K562 (cell line): ENCODE results near the gene TLCD4. TPM values are rescaled to one million over a fixed set of nuclear protein-coding genes. Genes with fewer than 3 reads are reported as not detected.
A peak's percentile ranks its signal among the peaks of the same experiment; 100 is the strongest.

Experiments
- ATAC-seq: fragments of 200-7000 bp; cut with Tn5 transposase; 3 replicates; pipeline ENCODE4 v1.9.1; 2020; ENCODE audit warnings: moderate library complexity
- BruUV-seq: library from RNA; stranded (reverse); fragments of 400-500 nt; replicated peaks from 2 replicates; lab custom pipeline; 2021; lab: Mats Ljungman, UMichigan
- CTCF ChIA-PET: fragments of 300-600 bp; formaldehyde crosslinking; extraction: SDS; loops from one replicate; lab custom pipeline; 2021; ENCODE audit warnings: low intra/inter-chr PET ratio; lab: Yijun Ruan, JAX
- POLR2A ChIA-PET: fragments of 300-600, 350-650 bp; sonication (Branson Sonifier 250); formaldehyde crosslinking; extraction: SDS; loops from one replicate; lab custom pipeline; 2021; ENCODE audit warnings: antibody characterized with exemption, inconsistent platforms; lab: Yijun Ruan, JAX
- DNase-seq, 4 experiments: peaks; one replicate each; pipeline versions ENCODE4 v3.0.0 to v3.0.0-alpha.2; 2011 to 2018; ENCODE audit warnings: low spot score in 3 of 4, mixed read lengths in 3 of 4; ENCODE audit errors: extremely low read depth in 1 of 4
- FAIRE-seq: peaks from 2 replicates; lab custom pipeline; 2011; peaks lifted over from hg19 to GRCh38; lab: Jason Lieb, UNC
- H2AFZ ChIP-seq: 2 replicates; pipeline ENCODE4 v1.6.0; 2011; ENCODE audit warnings: low read depth, low read length, control low read depth, inconsistent platforms
- H3K27ac ChIP-seq: fragments of 200-600 bp; 3 replicates; pipeline ENCODE4 v1.8.0; 2011; ENCODE audit warnings: low read depth, mild to moderate bottlenecking, control low read depth, inconsistent platforms, low read length, moderate library complexity, mixed read lengths; ENCODE audit errors: extremely low read depth
- H3K27me3 ChIP-seq, 2 experiments: fragments of 300-600 bp in 1 of 2; 2 replicates in 1 of 2; 3 replicates in 1 of 2; pipeline versions ENCODE4 v1.6.0 to v1.8.0; 2011; ENCODE audit warnings: inconsistent platforms in 2 of 2, low read length in 2 of 2, mild to moderate bottlenecking in 1 of 2, mixed read lengths in 1 of 2, moderate library complexity in 1 of 2; ENCODE audit not compliant: control insufficient read depth in 2 of 2, insufficient read depth in 2 of 2
- H3K36me3 ChIP-seq: fragments of 300-600 bp; 3 replicates; pipeline ENCODE4 v1.8.0; 2011; ENCODE audit warnings: mild to moderate bottlenecking, low read length, inconsistent platforms; ENCODE audit not compliant: control insufficient read depth, insufficient read depth
- H3K4me1 ChIP-seq, 2 experiments: fragments of 200-600 bp in 1 of 2; replicated peaks in 1 of 2; 2 replicates in 1 of 2; 3 replicates in 1 of 2; pipeline versions ENCODE4 v1.5.1 to v1.8.0; 2011; ENCODE audit warnings: inconsistent platforms in 2 of 2, low read length in 2 of 2, mild to moderate bottlenecking in 1 of 2, mixed read lengths in 1 of 2, moderate library complexity in 1 of 2; ENCODE audit not compliant: control insufficient read depth in 2 of 2, insufficient read depth in 2 of 2
- H3K4me2 ChIP-seq: 2 replicates; pipeline ENCODE4 v1.6.1; 2011; ENCODE audit warnings: low read length, control low read depth, inconsistent platforms, mixed read lengths; ENCODE audit not compliant: insufficient read depth
- H3K4me3 ChIP-seq: fragments of 200-600 bp; sonication (generic), shearing (Covaris generic); 2 replicates; pipeline ENCODE4 v1.5.1; 2016; ENCODE audit warnings: control low read depth, inconsistent platforms
- H3K79me2 ChIP-seq: fragments of 200-600 bp; 3 replicates; pipeline ENCODE4 v1.8.0; 2011; ENCODE audit warnings: low read length, inconsistent platforms; ENCODE audit not compliant: control insufficient read depth, insufficient read depth
- H3K9ac ChIP-seq, 2 experiments: 2 replicates each; pipeline versions ENCODE4 v1.6.0 to v1.6.1; 2011; ENCODE audit warnings: low read depth in 2 of 2, low read length in 2 of 2, control low read depth in 1 of 2, inconsistent platforms in 1 of 2, mild to moderate bottlenecking in 1 of 2, mixed read lengths in 1 of 2; ENCODE audit not compliant: insufficient read depth in 1 of 2
- H3K9me1 ChIP-seq: one replicate; pipeline ENCODE4 v1.6.0; 2011; ENCODE audit warnings: inconsistent platforms, mild to moderate bottlenecking, low read length, moderate library complexity; ENCODE audit not compliant: control insufficient read depth, insufficient read depth
- H3K9me3 ChIP-seq: replicated peaks from 2 replicates; pipeline ENCODE4 v1.5.1; 2011; ENCODE audit warnings: low read depth, low read length, inconsistent platforms; ENCODE audit not compliant: control insufficient read depth, insufficient read depth
- H4K20me1 ChIP-seq: replicated peaks from 2 replicates; pipeline ENCODE4 v1.6.1; 2011; ENCODE audit warnings: low read length, inconsistent platforms, mixed read lengths; ENCODE audit not compliant: control insufficient read depth, insufficient read depth
- CAMTA2 ChIP-seq: fragments of 250-450 bp; sonication (Bioruptor Pico); conservative IDR thresholded peaks from 2 replicates; pipeline ENCODE4 v1.5.1; 2022
- CXXC5 ChIP-seq: fragments of 250-450 bp; sonication (Bioruptor Pico); IDR thresholded peaks from 2 replicates; pipeline ENCODE4 v1.8.0; 2022; ENCODE audit warnings: inconsistent platforms, mild to moderate bottlenecking, moderate library complexity
- WGBS: fragments of 100-300 bp; shearing (Covaris generic); methylation state at CpG from one replicate; pipeline ENCODE4 v1.1.6; 2016; ENCODE audit warnings: low coverage, mixed read lengths; ENCODE audit not compliant: insufficient coverage; ENCODE audit errors: missing lambda C conversion rate; 5-methylcytosine and 5-hydroxymethylcytosine counted together
- in situ Hi-C: fragments of 300-500 bp; cut with MboI; formaldehyde crosslinking; loops from 4 replicates; pipeline ENCODE4 v1.15.0; 2018; ENCODE audit warnings: inconsistent platforms, mixed read lengths
- intact Hi-C: fragments of 100-400 bp; cut with micrococcal nuclease; formaldehyde crosslinking; loops from 2 replicates; pipeline ENCODE4 v1.14.2; 2022
- polyA plus RNA-seq, 8 experiments: library from polyadenylated mRNA; depleted of rRNA in 4 of 8; stranded (reverse) in 5 of 8; unstranded in 3 of 8; fragments of >200 nt; fragmentation: Nextera tagmentation in 2 of 8; fragmentation: Illumina TruSeq in 1 of 8; extraction: Ambion mirVana in 2 of 8; extraction: Trizol in 1 of 8; gene quantifications; 2 replicates each; pipeline versions ENCODE4 v1.2.1 to v1.2.3, GENCODE V29; 2011 to 2014; ENCODE audit warnings: inconsistent platforms in 1 of 8, missing spikeins in 1 of 8
- total RNA-seq, 7 experiments: library from RNA; depleted of rRNA in 6 of 7; stranded (reverse); fragments of >200 nt in 6 of 7; fragmentation: Illumina TruSeq in 2 of 7; extraction: Trizol in 2 of 7; gene quantifications; 2 replicates each; pipeline versions ENCODE4 v1.2.1 to v1.2.3, GENCODE V29; 2011 to 2021; ENCODE audit warnings: low replicate concordance in 1 of 7
- TF ChIP-seq, protein P1 (sequence below): sonication (generic); formaldehyde crosslinking; IDR thresholded peaks from 2 replicates; pipeline ENCODE4 v1.5.0; 2020; ENCODE audit warnings: missing genetic modification reagents

The TLCD4 gene
- total and polyA plus RNA-seq, 9 of the 15 experiments (the other 6 are each of a cell fraction or from before 2014, with no cell fraction given): 3.5 to 19.8 (median 7.6) TPM

DNA sequence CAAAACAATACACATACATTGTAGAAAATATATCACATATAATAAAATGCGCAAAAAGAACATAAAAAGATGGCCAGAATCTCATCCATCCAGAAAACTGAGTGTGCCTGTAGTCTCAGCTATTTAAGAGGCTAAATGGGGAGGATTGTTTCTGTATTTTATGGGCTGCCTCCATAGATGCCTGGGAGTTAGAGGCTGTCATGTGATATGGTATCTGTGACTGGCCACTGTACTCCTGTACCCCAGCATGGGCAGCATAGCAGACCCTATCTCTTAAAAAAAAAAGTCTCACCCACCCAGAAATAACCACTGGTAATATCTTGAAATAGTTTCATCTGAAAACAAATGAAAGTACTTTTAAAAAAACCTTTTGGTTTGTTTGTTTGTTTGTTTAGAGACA lies 3.5 kb upstream of the TLCD4 start:
- Histone ChIP-seq H3K9me3 (no peaks in the 10 kb centered on the region), H3K36me3 (no peaks in the 10 kb centered on the region), H3K9ac (no peak overlapping the region), H2AFZ (peak overlapping the region; percentile 52), H3K4me3 (no peak overlapping the region), H3K4me2 (no peak overlapping the region), H3K27ac (peak overlapping the region; percentile 8; the same call in 1 of the 3 replicates)
- CTCF ChIA-PET: no interaction called here
- no peak for ATAC-seq
- BruUV-seq: no TSS peak
- 94% methylated on average over 1 of the region's 1 CpG for WGBS
- TF ChIP-seq CAMTA2 (CRISPR knock-in tag): no peak
- 0 out of 2 replicates have a peak, but pooled peaks have one; percentile 16 for TF ChIP-seq CXXC5 (CRISPR knock-in tag)
- TF ChIP-seq, protein P1, sequence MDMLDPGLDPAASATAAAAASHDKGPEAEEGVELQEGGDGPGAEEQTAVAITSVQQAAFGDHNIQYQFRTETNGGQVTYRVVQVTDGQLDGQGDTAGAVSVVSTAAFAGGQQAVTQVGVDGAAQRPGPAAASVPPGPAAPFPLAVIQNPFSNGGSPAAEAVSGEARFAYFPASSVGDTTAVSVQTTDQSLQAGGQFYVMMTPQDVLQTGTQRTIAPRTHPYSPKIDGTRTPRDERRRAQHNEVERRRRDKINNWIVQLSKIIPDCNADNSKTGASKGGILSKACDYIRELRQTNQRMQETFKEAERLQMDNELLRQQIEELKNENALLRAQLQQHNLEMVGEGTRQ (CRISPR knock-in tag): peak; percentile 23; the same call in 1 of the 2 replicates
- TF ChIP-seq, all 486 proteins: peak for 2
- H3K9me1 ChIP-seq: no peaks in the 10 kb centered on the region
- no peaks in the 10 kb centered on the region for H4K20me1 ChIP-seq
- peaks cover 24 to 29% of the 10 kb centered on the region in 2 experiments; a peak in 4 of 5 replicates for H3K4me1 ChIP-seq
- in situ Hi-C loops: no loop called here
- DNase-seq (peak in 2 of 4 experiments; percentile 41 to 50), FAIRE-seq (peak; percentile 46)
- POLR2A ChIA-PET: interaction anchor here (1.6 kb wide), 1 partner anchor 12 kb away, joined by 4 read pairs; no protein-coding TSS in a partner anchor
- H3K79me2 ChIP-seq: peaks cover 19% of the 10 kb centered on the region
- no peaks in the 10 kb centered on the region for H3K27me3 ChIP-seq
- intact Hi-C loops: no loop called here
